Peyer's patch (tissue), 4 donors: Measurements from ENCODE around the gene TNFAIP6.

Experiments used
- POLR2A ChIP-seq, 2 donors: fragments of 450-650 bp; IDR thresholded peaks; one replicate each; pipeline ENCODE4 v1.5.1; 2017; ENCODE audit warnings: antibody characterized with exemption in 2 of 2, mild to moderate bottlenecking in 2 of 2, moderate library complexity in 2 of 2
- TF ChIP-seq, protein P1 (sequence below), 6 experiments: fragments of 450-650 bp in 4 of 6; fragments of 200-600 bp in 2 of 6; sonication (generic) in 1 of 6; IDR thresholded peaks; one replicate each; pipeline ENCODE4 v1.5.1; 2017 to 2019; ENCODE audit warnings: antibody characterized with exemption in 6 of 6, mild to moderate bottlenecking in 3 of 6, moderate library complexity in 1 of 6

- TF ChIP-seq, protein P1, sequence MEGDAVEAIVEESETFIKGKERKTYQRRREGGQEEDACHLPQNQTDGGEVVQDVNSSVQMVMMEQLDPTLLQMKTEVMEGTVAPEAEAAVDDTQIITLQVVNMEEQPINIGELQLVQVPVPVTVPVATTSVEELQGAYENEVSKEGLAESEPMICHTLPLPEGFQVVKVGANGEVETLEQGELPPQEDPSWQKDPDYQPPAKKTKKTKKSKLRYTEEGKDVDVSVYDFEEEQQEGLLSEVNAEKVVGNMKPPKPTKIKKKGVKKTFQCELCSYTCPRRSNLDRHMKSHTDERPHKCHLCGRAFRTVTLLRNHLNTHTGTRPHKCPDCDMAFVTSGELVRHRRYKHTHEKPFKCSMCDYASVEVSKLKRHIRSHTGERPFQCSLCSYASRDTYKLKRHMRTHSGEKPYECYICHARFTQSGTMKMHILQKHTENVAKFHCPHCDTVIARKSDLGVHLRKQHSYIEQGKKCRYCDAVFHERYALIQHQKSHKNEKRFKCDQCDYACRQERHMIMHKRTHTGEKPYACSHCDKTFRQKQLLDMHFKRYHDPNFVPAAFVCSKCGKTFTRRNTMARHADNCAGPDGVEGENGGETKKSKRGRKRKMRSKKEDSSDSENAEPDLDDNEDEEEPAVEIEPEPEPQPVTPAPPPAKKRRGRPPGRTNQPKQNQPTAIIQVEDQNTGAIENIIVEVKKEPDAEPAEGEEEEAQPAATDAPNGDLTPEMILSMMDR (IDR thresholded peaks at IDR 0.05): no peak
- no peak for TF ChIP-seq POLR2A (IDR thresholded peaks at IDR 0.05)
These were observed 6.7 kb upstream of the TNFAIP6 start for GRCh38 chr2:151350579-151351195.
